Activated CD4-positive, alpha-beta T cell treated with anti-CD3 and anti-CD28 coated beads for 48 hours (primary cell): ENCODE results near the gene TRIAP1.

Experiments
- DNase-seq: peaks from one replicate; pipeline ENCODE4 v3.0.0-alpha.2; 2020

Gene TRIAP1

DNA sequence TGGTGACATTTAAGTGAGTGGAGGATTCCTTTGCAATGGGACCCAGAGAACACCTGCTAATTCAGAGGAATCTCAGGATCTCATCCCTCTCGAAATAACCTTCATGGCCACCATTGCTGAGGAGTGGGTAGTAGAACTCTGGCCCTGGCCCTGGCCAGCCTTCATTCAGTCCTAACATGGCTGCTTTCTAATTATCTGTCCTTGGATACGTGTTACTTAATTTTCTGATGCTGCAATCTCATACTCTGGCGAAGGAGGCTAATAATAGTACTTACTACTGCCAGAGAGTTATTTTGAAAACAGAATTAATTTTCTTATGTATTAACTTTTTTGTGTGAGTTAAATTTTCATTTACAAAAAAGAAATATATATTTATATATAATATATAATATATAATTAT is 20.4 kb downstream of the TRIAP1 start:
- no peak for DNase-seq

DNA sequence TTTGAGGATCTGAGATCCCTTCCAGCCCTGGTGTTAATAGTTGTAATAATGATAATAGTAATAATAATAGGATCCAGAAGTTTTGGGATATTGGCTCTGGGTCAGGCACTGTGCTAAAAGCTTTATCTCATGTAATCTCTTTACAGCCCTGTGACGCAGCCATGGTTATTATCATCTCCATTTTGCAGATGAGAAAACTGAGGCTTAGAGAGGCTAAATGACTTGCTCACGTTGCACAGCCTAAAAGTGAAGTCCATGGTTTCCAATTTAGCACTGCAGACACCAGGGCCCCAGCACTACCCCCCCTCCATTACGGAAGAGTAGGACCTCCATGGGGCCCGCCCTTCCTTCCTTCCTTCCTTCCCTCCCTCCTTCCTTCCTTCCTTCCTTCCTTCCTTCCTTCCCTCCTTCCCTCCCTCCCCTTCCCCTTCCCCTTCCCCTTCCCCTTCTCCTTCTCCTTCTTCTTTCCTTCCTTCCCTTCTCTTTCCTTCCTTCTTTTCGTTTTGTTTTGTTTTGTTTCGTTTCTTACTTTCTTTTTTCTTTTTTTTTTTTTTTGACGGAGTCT is 23.2 kb downstream of the TRIAP1 start:
- DNase-seq = no peak

DNA sequence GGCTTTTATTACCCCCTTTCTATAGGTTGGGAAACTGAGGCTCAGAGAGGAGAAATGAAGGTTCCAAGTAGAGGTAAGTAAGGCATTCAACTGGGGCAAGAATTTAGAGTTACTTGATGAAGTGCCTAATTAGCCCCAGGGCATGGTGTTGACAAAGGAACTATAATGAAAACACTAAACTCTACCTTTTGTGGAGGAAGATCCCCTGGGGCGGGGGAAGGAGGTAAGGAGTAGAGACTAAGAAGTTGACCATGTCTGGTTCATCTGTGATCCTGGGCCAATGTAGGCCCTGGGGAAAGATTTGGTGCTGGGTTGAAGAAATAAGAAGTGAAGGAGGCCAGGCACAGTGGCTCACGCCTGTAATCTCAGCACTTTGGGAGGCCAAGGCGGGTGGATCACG is 24.5 kb downstream of the TRIAP1 start:
- no peak for DNase-seq

DNA sequence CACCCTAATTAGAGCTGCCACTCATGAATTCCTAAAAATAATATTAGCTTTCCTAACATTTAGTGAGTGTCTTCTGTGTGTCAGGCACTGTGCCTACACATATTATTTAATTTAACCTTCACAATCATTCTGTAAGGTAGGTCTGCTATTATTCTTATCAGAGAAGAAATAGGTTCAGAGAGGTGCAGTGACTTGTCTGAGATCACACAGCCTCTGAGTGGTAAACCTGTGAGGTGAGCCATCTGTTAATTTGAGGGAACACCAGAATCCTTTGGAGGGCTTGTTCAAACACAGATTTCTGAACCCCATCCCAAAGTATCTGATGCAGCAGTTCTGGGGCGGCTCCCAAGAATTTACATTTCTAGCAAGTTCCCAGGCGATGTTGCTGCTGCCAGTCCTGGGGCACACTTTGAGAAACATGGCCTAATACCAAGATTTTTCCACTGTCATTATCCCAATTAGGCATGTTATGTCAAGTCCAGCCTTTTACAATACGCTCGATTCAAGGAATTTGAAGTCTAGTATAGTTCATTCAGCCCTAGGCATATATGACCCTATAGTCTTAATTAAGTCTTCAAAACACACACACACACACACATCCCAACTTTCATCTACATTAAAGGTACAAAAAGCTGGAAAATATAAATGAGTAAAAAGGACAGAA is 28.1 kb downstream of the TRIAP1 start:
- DNase-seq = no peak

DNA sequence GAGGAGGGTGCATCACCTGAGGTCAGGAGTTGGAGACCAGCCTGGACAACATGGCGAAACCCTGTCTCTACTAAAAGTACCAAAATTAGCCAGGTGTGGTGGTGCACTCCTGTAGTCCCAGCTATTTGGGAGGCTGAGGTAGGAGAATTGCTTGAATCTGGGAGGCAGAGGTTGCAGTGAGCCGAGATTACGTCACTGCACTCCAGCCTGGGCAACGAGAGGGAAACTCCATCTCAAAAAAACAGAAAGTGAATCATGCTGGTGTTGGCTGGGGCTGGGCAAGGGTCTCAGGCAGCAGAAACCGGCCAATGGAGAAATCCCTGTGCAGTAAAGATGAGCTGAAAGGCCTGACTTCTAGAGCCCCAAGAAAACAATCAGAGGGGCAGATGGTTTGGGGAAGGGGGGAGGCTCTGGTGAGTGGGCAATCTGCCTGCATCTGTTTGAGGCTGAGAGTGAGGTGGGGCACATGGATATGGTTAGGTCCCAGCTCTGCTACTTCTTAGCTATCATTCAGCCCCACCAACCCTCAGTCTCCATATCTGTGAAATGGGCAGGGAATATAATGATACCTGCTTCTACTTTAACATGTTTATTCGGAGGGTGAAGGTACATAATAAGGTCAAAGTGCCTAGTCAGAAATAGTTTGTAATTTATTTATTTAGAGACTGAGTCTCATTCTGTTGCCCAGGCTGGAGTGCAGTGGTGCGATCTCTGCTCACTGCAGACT is 29.5 kb downstream of the TRIAP1 start:
- DNase-seq = no peak

DNA sequence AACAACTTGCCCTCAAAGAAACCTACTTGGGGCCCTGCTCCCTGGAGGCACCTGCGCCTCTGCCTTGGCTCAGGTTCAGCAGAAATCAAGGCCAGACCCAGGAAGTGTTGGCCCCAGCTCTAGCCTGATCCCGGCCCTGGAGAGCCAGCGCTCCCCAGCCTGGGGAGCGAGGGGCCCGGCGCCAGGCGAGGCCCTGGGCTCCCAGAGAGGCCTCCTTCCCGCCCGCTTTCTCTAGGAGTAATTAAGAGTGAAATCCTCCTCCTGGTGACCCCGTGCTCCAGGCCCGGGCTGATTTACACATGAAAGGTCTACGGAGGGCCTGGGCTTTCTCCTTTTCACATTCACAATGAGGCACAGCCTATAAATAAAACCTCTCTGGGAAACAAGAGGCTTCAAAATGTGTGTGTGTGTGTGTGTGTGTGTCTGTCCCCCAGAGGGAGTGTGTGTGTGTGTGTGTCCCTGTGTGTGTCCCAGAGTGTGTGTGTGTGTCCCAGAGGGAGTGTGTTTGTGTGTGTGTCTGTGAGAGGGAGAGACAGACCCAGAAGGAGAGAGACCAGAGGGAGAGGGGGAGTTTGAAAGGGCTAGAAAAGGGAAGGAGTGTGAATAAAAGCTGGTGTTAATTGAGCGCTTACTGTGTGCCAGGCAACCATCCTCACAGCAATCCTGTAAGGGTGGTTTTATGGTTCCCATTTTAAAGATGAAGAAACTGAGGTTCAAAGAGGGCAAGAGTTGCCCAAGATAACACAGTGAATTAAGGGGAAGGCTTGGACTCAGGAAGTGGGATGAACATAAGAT is 32.1 kb downstream of the TRIAP1 start:
- no peak for DNase-seq

DNA sequence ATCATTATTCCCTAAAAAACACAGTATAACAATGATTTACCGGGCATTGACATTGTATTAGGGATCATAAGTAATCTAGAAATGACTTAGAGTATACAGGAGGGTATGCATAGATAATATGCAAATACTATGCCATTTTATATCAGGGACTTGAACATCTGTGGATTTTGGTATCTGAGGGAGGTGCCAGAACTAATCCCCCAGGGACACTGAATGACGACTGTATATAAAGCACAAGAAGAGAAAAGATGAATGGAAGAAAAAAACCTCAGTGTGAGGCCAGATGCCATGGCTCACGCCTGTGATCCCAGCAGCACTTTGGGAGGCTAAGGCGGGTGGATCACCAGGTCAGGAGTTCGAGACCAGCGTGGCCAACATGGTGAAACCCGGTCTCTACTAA is 33.8 kb downstream of the TRIAP1 start:
- DNase-seq = no peak

DNA sequence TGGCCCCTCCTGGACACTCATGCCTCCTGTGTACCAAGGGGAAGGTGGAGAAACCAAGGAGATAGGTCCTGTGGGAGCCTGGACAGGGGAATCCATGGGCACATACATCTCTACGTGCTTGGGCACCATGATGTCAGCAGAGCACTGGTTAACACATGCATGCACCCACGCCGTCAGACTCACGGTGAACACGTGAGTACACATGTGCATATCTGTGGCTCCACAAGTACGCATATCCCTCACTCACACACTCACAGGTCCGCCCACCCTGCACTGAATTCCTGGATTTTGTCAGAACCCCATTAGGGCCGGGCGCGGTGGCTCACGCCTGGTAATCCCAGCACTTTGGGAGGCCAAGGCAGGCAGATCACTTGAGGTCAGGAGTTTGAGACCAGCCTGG is 37.4 kb downstream of the TRIAP1 start:
- DNase-seq = no peak

DNA sequence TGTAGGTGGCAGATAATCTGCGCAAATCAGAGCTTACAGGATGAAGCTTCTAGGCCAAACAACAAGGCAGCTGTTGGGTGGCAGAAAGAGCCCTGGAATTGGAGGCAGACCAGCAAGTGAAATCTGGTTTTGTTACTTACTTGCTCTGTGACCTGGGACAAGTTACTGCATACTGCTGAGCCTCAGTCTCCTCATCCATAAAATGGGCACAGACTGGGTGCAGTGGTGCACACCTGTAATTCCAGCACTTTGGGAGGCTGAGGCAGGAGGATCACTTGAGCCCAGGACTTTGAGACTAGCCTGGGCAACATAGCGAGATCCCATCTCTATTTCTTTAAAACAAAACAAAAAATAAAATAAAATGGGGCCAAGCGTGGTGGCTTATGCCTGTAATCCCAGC is 39.6 kb downstream of the TRIAP1 start:
- no peak for DNase-seq

DNA sequence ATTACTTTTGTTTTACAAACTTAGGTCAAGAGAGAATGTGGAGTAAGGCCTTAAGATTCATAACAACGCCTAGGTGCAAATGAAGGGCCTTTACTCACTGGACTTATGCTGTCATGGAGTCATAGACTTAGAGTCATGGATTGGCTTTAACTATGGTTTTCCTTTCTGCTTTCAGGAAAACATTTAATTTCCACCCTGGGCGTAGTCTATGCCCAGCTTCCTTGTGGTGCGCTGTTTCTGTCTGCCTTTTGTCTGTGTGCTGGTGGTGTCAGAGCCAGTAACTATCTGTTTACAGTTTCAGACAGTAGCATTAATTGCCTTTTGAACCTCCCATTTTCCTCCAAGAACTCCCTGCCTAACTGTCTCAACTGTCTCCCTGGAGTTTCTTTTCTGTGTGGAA is 40.1 kb downstream of the TRIAP1 start:
- DNase-seq = no peak

DNA sequence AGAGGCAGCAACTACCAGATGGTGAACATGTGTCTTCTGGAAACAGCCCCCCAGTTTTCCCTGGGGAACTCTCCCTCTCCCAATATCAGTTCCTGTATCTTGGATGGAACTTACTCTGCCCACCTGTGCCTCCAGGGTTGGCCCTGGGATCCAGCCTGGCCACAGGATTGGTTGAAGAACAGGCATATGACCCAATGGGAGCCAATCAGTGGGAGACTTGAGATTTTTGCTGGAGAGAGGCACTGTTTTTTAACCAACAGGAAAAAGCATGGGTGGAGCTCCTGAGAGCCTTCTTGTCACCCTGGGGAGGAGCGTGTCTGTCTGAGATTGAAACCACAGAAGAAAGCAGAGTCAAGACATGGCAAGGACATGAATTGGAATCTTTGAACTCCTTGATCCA is 41.9 kb downstream of the TRIAP1 start:
- DNase-seq = no peak

DNA sequence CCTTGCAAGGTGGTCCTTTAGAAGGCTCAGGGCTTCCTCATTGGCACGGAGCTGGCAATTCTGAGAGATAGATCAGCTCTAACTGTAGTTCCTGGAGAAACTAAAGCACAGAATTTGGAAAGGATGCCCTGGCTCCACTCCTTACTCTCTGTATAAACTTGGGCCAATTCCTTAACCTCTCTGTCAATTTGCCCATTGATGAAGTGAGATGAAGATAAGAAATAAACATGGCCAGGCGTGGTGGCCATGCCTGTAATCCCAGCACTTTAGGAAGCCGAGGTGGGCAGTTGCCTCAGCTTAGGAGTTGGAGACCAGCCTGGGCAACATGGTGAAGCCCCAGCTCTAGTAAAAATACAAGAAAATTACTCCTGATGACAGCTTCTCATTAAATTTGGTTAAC is 42.3 kb downstream of the TRIAP1 start:
- no peak for DNase-seq

DNA sequence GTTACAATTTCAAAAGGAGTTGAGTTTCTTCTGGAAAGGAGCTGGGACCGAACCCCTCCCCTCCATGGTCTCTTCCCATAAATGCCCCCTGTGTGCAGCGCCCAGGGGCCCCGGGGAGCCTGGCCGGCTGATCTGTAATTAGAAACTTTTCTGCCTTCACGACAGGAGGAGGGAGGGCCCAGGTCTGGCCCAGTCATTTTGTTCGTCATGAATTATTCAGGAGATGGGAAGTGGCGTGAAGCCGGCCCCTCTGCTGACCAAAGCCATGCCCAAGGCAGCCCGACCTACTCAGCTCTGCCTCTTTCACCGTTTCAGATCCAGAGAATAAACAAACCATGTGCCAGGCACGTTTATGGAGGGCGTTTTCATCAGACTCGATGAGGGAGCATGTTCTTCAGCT is 44.0 kb downstream of the TRIAP1 start:
- no peak for DNase-seq

DNA sequence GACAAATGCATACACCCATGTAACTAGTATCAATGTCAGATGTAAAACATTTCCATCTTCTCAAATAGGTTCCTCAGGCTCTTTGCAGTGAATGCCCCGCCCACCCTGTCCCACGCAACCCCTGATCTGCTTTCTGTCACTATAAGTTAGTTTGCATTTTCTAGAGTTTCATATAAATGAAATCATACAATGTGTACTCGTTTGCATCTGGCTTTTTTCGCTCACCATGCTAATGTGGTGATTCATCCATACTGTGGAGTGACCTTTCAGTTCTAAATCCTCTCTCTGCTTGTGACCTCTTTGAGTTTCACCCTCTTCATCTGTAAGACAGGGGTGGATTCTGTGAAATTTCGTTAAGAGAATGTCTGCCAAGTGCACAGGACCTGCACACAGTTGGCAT is 46.7 kb downstream of the TRIAP1 start:
- DNase-seq = no peak

DNA sequence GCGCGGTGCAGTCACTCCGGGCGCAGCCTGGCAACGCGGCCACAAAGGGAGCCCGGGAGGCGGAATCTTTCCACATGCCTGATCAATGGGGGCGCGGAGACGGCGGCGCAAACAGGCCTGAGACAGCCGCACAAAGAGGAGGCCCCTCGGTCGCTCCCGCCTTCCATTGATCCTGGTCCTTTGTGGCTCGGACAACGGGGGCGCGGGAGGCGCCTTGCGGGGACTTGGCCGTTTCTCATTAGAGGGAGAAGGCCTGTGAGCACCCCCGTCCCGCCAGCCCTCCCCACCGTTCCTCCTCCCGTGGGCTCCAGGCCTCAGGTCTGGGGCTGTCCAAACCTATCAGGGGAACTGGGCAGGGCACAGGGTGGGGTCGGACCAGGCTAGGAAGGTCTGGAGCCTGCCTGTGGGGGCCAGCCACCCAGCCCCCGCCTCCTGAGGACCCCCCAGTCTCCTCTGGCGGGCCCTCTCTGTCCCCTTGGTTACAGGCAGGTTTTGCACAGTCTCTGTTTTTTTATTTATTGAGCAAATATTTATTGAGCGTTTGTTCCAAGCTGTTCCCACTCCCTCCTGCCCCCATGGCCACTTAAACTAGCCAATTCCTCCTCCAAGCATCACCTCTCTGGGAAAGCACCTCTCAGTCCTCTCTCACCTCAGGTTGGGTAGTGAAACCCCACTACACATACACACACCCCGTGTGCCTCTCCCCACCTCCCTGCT is 48.2 kb downstream of the TRIAP1 start:
- DNase-seq = no peak

DNA sequence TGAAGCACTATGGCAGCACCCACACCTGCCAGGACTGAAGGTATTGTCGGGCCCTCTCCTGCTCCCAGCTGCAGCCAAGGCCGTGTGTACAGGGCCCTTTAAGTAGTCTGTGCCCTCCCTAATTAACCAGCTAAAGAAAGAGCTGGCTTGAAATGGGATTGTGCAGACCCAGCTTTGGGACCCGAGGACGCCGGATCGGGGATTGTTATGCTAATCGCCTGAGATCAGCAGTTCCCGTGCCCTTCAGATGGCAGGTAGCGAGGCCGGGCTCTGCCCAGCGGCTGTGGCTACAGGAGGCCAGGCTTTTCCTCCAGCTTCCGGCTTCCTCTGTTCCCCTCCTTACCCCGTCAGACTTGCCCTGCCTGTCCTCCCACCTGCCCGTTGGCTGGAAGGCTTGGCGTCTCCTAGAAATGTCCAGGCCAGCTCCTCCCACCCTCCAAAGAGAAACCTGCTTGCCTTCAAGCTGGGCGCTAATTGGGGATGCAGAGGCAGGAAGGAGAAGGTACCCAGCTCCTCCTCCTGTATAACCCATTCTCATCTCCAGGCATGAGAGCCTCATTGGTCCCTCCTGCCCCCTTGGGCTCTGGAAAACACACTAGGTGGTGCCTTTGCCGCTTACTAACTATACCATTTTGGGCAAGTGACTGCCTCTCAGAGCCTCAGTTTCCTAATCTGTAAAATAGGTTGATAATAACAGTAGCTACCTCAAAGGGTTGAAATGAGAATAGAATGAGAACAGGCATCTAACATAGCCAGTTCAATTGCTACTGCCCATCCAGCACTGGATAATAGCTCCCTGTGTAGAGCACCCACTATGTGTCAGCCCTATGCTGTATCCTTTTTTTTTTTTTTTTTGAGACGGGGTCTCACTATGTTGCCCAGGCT is 51.5 kb downstream of the TRIAP1 start:
- DNase-seq = no peak
